Tibial nerve (tissue), 4 donors: ENCODE measurements around the gene ACTR1A. TPM values are rescaled to one million over a fixed set of nuclear protein-coding genes. Genes with fewer than 3 reads are reported as not detected.
A peak's percentile ranks its signal among the peaks of the same experiment; 100 is the strongest.

Experiments
- DNase-seq, 2 donors: peaks; one replicate each; pipeline ENCODE4 v3.0.0-alpha.2; 2019; ENCODE audit warnings: low spot score in 2 of 2
- H3K27ac ChIP-seq, 4 donors: fragments of 200-600 bp; sonication (generic) in 3 of 4; one replicate each; pipeline ENCODE4 v1.5.1; 2017 to 2019; ENCODE audit warnings: mild to moderate bottlenecking in 1 of 4
- H3K27me3 ChIP-seq, 2 donors: fragments of 200-600 bp; sonication (generic) in 1 of 2; one replicate each; pipeline versions ENCODE4 v1.5.1 to v1.6.0; 2017 to 2019
- H3K36me3 ChIP-seq, 3 donors: fragments of 200-600 bp; sonication (generic); one replicate each; pipeline ENCODE4 v1.5.1; 2018 to 2019
- H3K4me1 ChIP-seq, 4 donors: fragments of 200-600 bp; sonication (generic) in 3 of 4; one replicate each; pipeline ENCODE4 v1.5.1; 2017 to 2019
- H3K4me3 ChIP-seq, 4 donors: fragments of 200-600 bp; sonication (generic) in 3 of 4; one replicate each; pipeline ENCODE4 v1.5.1; 2017 to 2019; ENCODE audit warnings: mild to moderate bottlenecking in 1 of 4, moderate library complexity in 1 of 4
- H3K9me3 ChIP-seq, 4 donors: fragments of 200-600 bp; sonication (generic) in 3 of 4; one replicate each; pipeline ENCODE4 v1.5.1; 2017 to 2019
- CTCF ChIP-seq, 5 experiments: fragments of 200-600 bp in 3 of 5; fragments of 450-650 bp in 2 of 5; sonication (generic) in 3 of 5; IDR thresholded peaks; one replicate each; pipeline ENCODE4 v1.5.1; 2016 to 2019; ENCODE audit warnings: antibody characterized with exemption in 5 of 5, mild to moderate bottlenecking in 3 of 5, moderate library complexity in 2 of 5
- EP300 ChIP-seq, 2 donors: sonication (generic); formaldehyde crosslinking; IDR thresholded peaks; one replicate each; pipeline ENCODE4 v1.6.1; 2017; ENCODE audit warnings: antibody characterized with exemption in 2 of 2, mild to moderate bottlenecking in 1 of 2
- POLR2A ChIP-seq, 2 donors: fragments of 450-650 bp; IDR thresholded peaks; one replicate each; pipeline ENCODE4 v1.6.1; 2017; ENCODE audit warnings: antibody characterized with exemption in 2 of 2, mild to moderate bottlenecking in 2 of 2, moderate library complexity in 2 of 2
- WGBS, 2 donors: methylation state at CpG; one replicate each; pipeline ENCODE4 v1.1.5; 2018; 5-methylcytosine and 5-hydroxymethylcytosine counted together
- total RNA-seq, 4 donors: library from RNA; depleted of rRNA; stranded (reverse); fragments of >200 nt; gene quantifications; one replicate each; pipeline ENCODE4 v1.1.0, GENCODE V29; 2016

ACTR1A gene
- total RNA-seq, 4 donors from 2014 or later = 85.5 to 114 (median 105) TPM

GRCh38 chr10:102461187-102462054 is 41.1 kb downstream of the ACTR1A start:
- H3K27ac ChIP-seq = peak overlapping the region in 3 of 4 donors; percentile 40 to 74 (median 54)
- 5 to 6% methylated on average over 32 to 37 of the region's 54 CpGs for WGBS, 2 donors
- H3K4me3 ChIP-seq = peak overlapping the region; percentile 46 to 94 (median 61)
- no peaks in the 10 kb centered on the region for H3K27me3 ChIP-seq
- peak; percentile 70 to 74 for DNase-seq
- peaks cover 0 to 28% (median 12%) of the 10 kb centered on the region in 4 donors for H3K4me1 ChIP-seq
- TF ChIP-seq POLR2A (IDR thresholded peaks at IDR 0.05) (no peak), CTCF (IDR thresholded peaks at IDR 0.05) (peak in 1 of 5 experiments; percentile 16), EP300 (IDR thresholded peaks at IDR 0.05) (peak; percentile 61 to 69)
- H3K9me3 ChIP-seq = no peaks in the 10 kb centered on the region
- peaks cover 0 to under 1% (median 0%) of the 10 kb centered on the region in 3 donors for H3K36me3 ChIP-seq

- Histone ChIP-seq H3K27me3 (no peaks in the 10 kb centered on the region), H3K4me3 (peak overlapping the region; percentile 46 to 94 (median 61)), H3K4me1 (peaks cover 0 to 28% (median 12%) of the 10 kb centered on the region in 4 donors), H3K9me3 (no peaks in the 10 kb centered on the region), H3K36me3 (peaks cover 0 to 6% (median 0%) of the 10 kb centered on the region in 3 donors), H3K27ac (peak overlapping the region in 2 of 4 donors; percentile 54 to 74)
- 26 to 36% methylated on average over 8 of the region's 8 CpGs for WGBS, 2 donors
- TF ChIP-seq POLR2A (IDR thresholded peaks at IDR 0.05) = no peak
- TF ChIP-seq EP300 (IDR thresholded peaks at IDR 0.05) = no peak
- no peak for TF ChIP-seq CTCF (IDR thresholded peaks at IDR 0.05)
- no peak for DNase-seq
These were observed 41.7 kb downstream of the ACTR1A start for GRCh38 chr10:102460836-102461186.

GRCh38 chr10:102458656-102459055 is 43.9 kb downstream of the ACTR1A start:
- TF ChIP-seq EP300 (IDR thresholded peaks at IDR 0.05) (no peak), CTCF (IDR thresholded peaks at IDR 0.05) (no peak), POLR2A (IDR thresholded peaks at IDR 0.05) (no peak)

GRCh38 chr10:102457591-102458150 is 44.8 kb downstream of the ACTR1A start:
- TF ChIP-seq CTCF (IDR thresholded peaks at IDR 0.05) (no peak), EP300 (IDR thresholded peaks at IDR 0.05) (no peak), POLR2A (IDR thresholded peaks at IDR 0.05) (no peak)
- H3K4me3 ChIP-seq = no peak overlapping the region
- no peak overlapping the region for H3K27ac ChIP-seq
- peaks cover 0 to 27% (median 12%) of the 10 kb centered on the region in 4 donors for H3K4me1 ChIP-seq
- H3K27me3 ChIP-seq = no peaks in the 10 kb centered on the region
- peaks cover 0 to 6% (median 0%) of the 10 kb centered on the region in 3 donors for H3K36me3 ChIP-seq
- WGBS, 2 donors = 84 to 86% methylated on average over 9 of the region's 9 CpGs
- DNase-seq = no peak
- no peaks in the 10 kb centered on the region for H3K9me3 ChIP-seq

More at GRCh38 chr10:102458656-102459055, 43.9 kb downstream of the ACTR1A start:
- Histone ChIP-seq H3K36me3 (peaks cover 0 to 6% (median 0%) of the 10 kb centered on the region in 3 donors), H3K4me1 (peaks cover 0 to 28% (median 12%) of the 10 kb centered on the region in 4 donors), H3K27me3 (no peaks in the 10 kb centered on the region), H3K4me3 (no peak overlapping the region), H3K9me3 (no peaks in the 10 kb centered on the region), H3K27ac (no peak overlapping the region)
- no peak for DNase-seq
- WGBS, 2 donors = 67 to 74% methylated on average over 4 of the region's 4 CpGs
